HepG2 (cell line): ENCODE data around the gene ENG. TPM values are rescaled to one million over a fixed set of nuclear protein-coding genes. Genes with fewer than 3 reads are reported as not detected.
A peak's percentile ranks its signal among the peaks of the same experiment; 100 is the strongest.

ENCODE experiments used
- DPF2 ChIP-seq: sonication (generic); formaldehyde crosslinking; IDR thresholded peaks from 2 replicates; pipeline ENCODE4 v1.4.0; 2020; ENCODE audit warnings: mild to moderate bottlenecking, low read depth, missing genetic modification reagents, borderline replicate concordance
- DZIP1 ChIP-seq: sonication (generic); formaldehyde crosslinking; IDR thresholded peaks from 2 replicates; pipeline ENCODE4 v1.5.0; 2020; ENCODE audit warnings: mild to moderate bottlenecking, missing genetic modification reagents
- GMEB1 ChIP-seq: sonication (generic); formaldehyde crosslinking; IDR thresholded peaks from 2 replicates; pipeline ENCODE4 v1.5.1; 2020; ENCODE audit warnings: missing genetic modification reagents, mild to moderate bottlenecking, borderline replicate concordance
- IKZF5 ChIP-seq: IDR thresholded peaks from 2 replicates; pipeline ENCODE4 v1.6.1; 2018; ENCODE audit warnings: missing genetic modification reagents, mild to moderate bottlenecking, missing compliant biosample characterization
- PRMT3 ChIP-seq: sonication (generic); formaldehyde crosslinking; IDR thresholded peaks from 2 replicates; pipeline ENCODE4 v1.8.1; 2022; ENCODE audit warnings: low read depth, mild to moderate bottlenecking, moderate library complexity, missing genetic modification reagents, borderline replicate concordance
- SRSF1 ChIP-seq: fragments of 200-400 bp; formaldehyde crosslinking; optimal IDR thresholded peaks from 2 replicates; pipeline ENCODE3; 2017; ENCODE audit warnings: mild to moderate bottlenecking, low read depth, low read length, moderate library complexity
- ZBTB39 ChIP-seq: sonication (generic); formaldehyde crosslinking; IDR thresholded peaks from 2 replicates; pipeline ENCODE4 v1.5.0; 2020; ENCODE audit warnings: missing genetic modification reagents
- ZNF17 ChIP-seq: sonication (generic); formaldehyde crosslinking; IDR thresholded peaks from 2 replicates; pipeline ENCODE4 v1.5.0; 2020; ENCODE audit warnings: mild to moderate bottlenecking, missing genetic modification reagents
- ZNF333 ChIP-seq: sonication (generic); formaldehyde crosslinking; IDR thresholded peaks from 2 replicates; pipeline ENCODE4 v1.4.0; 2020; ENCODE audit warnings: mild to moderate bottlenecking, missing genetic modification reagents, borderline replicate concordance
- ZNF574 ChIP-seq: sonication (generic); formaldehyde crosslinking; IDR thresholded peaks from 2 replicates; pipeline ENCODE4 v1.4.0; 2020; ENCODE audit warnings: missing genetic modification reagents
- ZSCAN29 ChIP-seq: sonication (generic); formaldehyde crosslinking; conservative IDR thresholded peaks from 2 replicates; pipeline ENCODE4 v1.4.0; 2020; ENCODE audit warnings: mild to moderate bottlenecking, missing genetic modification reagents
- polyA plus RNA-seq, 8 experiments: library from polyadenylated mRNA; depleted of rRNA in 3 of 8; stranded (reverse) in 7 of 8; unstranded in 1 of 8; fragments of >200 nt; fragmentation: Illumina TruSeq in 4 of 8; extraction: Trizol in 4 of 8; gene quantifications; 2 replicates each; pipeline versions ENCODE4 v1.2.1 to v1.2.3, GENCODE V29; 2011 to 2016; ENCODE audit warnings: low read depth in 4 of 8, missing spikeins in 1 of 8, mixed read lengths in 1 of 8; ENCODE audit not compliant: insufficient read depth in 1 of 8
- total RNA-seq, 5 experiments: library from RNA; depleted of rRNA; stranded (reverse); fragments of >200 nt; fragmentation: Illumina TruSeq; extraction: Trizol; gene quantifications; 2 replicates each; pipeline ENCODE4 v1.2.3, GENCODE V29; 2016; ENCODE audit warnings: low read depth in 1 of 5
- TF ChIP-seq, protein P1 (sequence below): sonication (generic); IDR thresholded peaks from 2 replicates; pipeline ENCODE4 v1.6.1; 2016; ENCODE audit warnings: low read depth, borderline replicate concordance
- TF ChIP-seq, protein P2 (sequence below): sonication (generic); formaldehyde crosslinking; conservative IDR thresholded peaks from 2 replicates; pipeline ENCODE4 v1.8.0; 2022; ENCODE audit warnings: low read depth, missing genetic modification reagents

Gene ENG
- total and polyA plus RNA-seq, 2 of the 13 experiments (the other 11 are each of a cell fraction or from before 2014, with no cell fraction given): 0.02 to 1.1 TPM

DNA sequence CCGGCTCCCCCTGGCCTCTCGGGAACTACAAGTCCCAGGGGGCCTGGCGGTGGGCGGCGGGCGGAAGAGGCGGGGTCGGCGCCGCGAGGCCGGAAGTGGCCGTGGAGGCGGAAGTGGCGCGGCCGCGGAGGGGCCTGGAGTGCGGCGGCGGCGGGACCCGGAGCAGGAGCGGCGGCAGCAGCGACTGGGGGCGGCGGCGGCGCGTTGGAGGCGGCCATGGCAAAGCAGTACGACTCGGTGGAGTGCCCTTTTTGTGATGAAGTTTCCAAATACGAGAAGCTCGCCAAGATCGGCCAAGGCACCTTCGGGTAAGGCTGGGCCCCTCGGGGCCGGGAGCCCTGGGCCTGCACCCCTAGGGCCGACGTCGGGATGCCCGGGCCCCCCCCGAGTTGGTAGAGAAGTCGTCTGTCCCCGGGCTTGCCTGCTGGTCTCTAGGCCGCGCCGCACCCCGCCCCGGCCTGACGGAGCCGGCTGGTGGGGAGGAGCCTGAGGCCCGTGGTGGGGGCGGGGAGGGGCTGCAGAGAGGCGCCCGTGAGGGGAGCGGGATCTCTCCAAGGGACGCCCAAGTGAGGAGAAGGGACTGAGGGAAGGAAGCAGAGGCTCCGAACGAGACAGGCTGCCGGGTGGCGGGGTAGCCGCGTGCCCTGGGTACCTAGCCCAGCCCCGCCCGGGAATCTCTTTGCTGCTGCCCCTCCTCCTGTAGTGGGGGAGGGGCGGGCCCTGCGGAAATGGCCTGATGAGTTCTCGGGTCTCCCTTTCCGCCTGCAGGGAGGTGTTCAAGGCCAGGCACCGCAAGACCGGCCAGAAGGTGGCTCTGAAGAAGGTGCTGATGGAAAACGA lies 68.3 kb downstream of the ENG start, which contains the start of gene CDK9 (continued):
- TF ChIP-seq ZBTB39 (CRISPR knock-in tag) (no peak), ZSCAN29 (CRISPR knock-in tag) (no peak), IKZF5 (CRISPR knock-in tag) (0 out of 2 replicates have a peak, but pooled peaks have one; percentile 16), DPF2 (CRISPR knock-in tag) (no peak), PRMT3 (CRISPR knock-in tag) (no peak; the same call in 1 of the 2 replicates), GMEB1 (CRISPR knock-in tag) (0 out of 2 replicates have a peak, but pooled peaks have one; percentile 34), ZNF333 (CRISPR knock-in tag) (no peak), ZNF574 (CRISPR knock-in tag) (peak; percentile 90), SRSF1 (peak; percentile 73), ZNF17 (no peak), DZIP1 (CRISPR knock-in tag) (no peak)
- TF ChIP-seq, protein P1, sequence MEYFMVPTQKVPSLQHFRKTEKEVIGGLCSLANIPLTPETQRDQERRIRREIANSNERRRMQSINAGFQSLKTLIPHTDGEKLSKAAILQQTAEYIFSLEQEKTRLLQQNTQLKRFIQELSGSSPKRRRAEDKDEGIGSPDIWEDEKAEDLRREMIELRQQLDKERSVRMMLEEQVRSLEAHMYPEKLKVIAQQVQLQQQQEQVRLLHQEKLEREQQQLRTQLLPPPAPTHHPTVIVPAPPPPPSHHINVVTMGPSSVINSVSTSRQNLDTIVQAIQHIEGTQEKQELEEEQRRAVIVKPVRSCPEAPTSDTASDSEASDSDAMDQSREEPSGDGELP: 0 out of 2 replicates have a peak, but pooled peaks have one; percentile 12
- TF ChIP-seq, protein P2, sequence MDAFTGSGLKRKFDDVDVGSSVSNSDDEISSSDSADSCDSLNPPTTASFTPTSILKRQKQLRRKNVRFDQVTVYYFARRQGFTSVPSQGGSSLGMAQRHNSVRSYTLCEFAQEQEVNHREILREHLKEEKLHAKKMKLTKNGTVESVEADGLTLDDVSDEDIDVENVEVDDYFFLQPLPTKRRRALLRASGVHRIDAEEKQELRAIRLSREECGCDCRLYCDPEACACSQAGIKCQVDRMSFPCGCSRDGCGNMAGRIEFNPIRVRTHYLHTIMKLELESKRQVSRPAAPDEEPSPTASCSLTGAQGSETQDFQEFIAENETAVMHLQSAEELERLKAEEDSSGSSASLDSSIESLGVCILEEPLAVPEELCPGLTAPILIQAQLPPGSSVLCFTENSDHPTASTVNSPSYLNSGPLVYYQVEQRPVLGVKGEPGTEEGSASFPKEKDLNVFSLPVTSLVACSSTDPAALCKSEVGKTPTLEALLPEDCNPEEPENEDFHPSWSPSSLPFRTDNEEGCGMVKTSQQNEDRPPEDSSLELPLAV (CRISPR knock-in tag): no peak
